ENCODE measurements around the gene THEMIS.
"Not testable (repeated sequence)": the region's sequence is repeated elsewhere in the genome, so short reads cannot be mapped to it uniquely, and the experiment has no call there.

THEMIS gene

DNA sequence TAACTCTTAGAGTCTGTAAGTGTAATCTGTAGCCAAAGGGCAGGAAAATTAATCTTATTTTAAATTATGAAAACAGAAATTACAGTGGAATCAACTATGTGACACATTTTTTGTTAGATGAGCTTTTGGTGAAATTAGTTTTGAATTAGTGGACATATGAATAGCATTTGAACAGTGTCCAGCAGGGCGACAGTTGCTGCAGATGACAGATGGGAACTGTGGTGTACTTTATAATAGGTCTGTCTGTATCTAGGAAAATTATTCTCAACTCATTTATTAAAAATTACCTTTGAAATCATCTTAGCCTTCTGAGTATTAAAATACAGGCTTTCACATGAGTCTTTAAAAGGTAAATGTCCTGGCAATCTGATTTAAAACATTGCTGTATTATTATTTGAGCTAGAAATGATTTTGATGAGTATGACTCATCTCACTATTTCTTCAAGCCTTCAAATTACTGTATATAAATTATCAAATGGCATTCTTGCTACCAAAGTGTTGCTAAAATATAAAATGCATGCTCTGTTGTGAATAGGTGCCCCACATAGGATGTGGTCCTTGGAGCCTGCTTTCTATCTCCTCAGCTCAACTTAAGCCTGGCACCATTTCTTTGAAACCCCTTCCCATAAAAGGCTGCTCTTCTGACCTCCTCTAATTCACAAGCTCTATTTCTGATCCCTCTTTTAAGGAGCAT is 173.5 kb downstream of the THEMIS start:
- Mint-ChIP-seq H3K27ac (no peak overlapping the region), H3K27me3 (no peaks in the 10 kb centered on the region), H3K4me1 (peaks cover 38% of the 10 kb centered on the region), H3K36me3 (ENCODE audit: low read depth) (peaks cover 7% of the 10 kb centered on the region), H3K9me3 (no peaks in the 10 kb centered on the region), H3K4me3 (no peak overlapping the region)
- no peak for DNase-seq
- no peak for ATAC-seq

DNA sequence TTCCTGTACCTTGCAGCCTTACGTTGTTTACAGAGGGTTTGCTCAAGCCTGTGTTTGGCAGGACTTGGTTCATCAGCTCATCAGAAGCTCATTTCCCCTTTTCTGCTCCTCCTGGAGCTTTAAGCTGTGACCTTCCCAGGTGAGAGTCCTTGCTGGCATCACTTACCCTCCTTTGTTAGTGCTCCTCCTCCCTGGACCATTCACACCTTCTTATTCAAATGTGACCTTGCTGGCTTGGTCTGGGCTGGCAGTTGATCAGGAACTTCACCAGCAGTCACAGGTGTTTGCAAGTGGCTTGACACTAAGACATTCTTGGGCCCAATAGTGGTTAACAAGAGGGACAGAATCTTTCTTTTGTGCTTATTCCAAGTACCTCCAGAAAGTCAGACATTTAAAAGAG is 175.0 kb downstream of the THEMIS start:
- no peaks in the 10 kb centered on the region for H3K27me3 Mint-ChIP-seq
- ATAC-seq: no peak
- DNase-seq: no peak
- H3K36me3 Mint-ChIP-seq (ENCODE audit: low read depth): peaks cover 7% of the 10 kb centered on the region
- no peak overlapping the region for H3K27ac Mint-ChIP-seq
- no peaks in the 10 kb centered on the region for H3K9me3 Mint-ChIP-seq
- peaks cover 29% of the 10 kb centered on the region for H3K4me1 Mint-ChIP-seq
- H3K4me3 Mint-ChIP-seq: no peak overlapping the region

DNA sequence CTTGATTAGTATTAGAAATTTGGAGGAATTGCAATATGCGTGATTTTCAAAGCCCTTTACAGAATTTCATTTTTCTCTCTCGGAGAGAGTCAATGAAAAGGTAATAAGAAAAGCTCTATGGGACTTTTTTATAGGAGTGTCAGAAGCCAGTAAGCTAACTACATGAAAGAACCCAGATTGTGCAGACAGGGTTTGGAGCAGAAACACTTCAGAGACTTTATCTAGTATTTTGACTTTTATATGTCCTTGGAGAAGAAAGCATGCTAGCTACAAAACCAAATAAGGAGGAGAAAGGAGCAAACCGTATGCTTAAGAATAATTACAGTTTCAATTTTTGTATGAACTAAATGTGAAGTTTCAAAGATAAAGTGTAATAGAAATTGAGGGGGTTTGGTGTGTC is 182.2 kb downstream of the THEMIS start:
- DNase-seq (no peak), ATAC-seq (no peak)
- Mint-ChIP-seq H3K4me1 (peaks cover 13% of the 10 kb centered on the region), H3K36me3 (ENCODE audit: low read depth) (peaks cover 19% of the 10 kb centered on the region), H3K9me3 (no peaks in the 10 kb centered on the region), H3K4me3 (no peak overlapping the region), H3K27ac (no peak overlapping the region), H3K27me3 (no peaks in the 10 kb centered on the region)

DNA sequence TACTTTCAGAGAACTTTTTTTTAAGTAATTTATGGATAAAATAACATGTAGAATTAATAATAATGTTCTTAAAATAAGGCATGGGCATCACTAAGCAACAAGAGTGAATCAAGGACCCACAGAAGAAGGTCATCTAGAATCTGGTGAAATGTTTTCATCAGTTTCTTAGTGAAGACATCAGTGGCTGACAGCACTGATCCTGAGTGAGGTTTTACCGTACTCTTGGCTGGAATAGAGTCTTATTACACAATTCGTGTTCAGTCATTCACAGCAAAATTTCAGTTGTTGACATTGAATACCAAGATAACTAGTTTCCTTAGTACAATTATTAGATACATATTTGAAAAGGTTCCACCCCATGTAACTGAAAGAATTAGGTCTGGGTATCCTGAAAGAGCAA is 183.5 kb downstream of the THEMIS start:
- H3K27ac Mint-ChIP-seq: no peak overlapping the region
- no peak for ATAC-seq
- no peak for DNase-seq
- H3K4me3 Mint-ChIP-seq: no peak overlapping the region
- H3K36me3 Mint-ChIP-seq (ENCODE audit: low read depth): peaks cover 27% of the 10 kb centered on the region
- H3K4me1 Mint-ChIP-seq: peaks cover 8% of the 10 kb centered on the region
- H3K27me3 Mint-ChIP-seq: no peaks in the 10 kb centered on the region
- no peaks in the 10 kb centered on the region for H3K9me3 Mint-ChIP-seq

DNA sequence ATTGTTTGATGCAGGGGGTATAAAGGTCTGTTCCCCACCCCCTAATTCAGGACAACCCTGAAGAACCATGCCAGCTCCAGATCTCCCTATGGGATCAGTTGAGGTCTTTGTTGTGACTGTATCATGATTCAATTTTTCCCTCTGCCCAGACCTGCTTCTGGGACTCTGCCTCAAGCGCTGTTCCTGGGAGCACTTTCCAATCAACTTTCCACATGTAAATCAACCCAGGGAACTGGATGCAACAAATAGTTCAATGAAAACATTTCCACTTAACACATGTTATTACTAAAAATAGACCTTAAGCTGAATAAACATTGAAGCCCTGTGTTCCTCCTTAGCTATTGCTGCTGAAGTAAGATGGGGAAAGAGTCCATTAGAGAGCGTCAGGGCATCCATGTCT is 184.4 kb downstream of the THEMIS start:
- Mint-ChIP-seq H3K4me3 (no peak overlapping the region), H3K27me3 (no peaks in the 10 kb centered on the region), H3K9me3 (no peaks in the 10 kb centered on the region), H3K4me1 (peaks cover 8% of the 10 kb centered on the region), H3K27ac (no peak overlapping the region), H3K36me3 (ENCODE audit: low read depth) (peaks cover 28% of the 10 kb centered on the region)
- no peak for DNase-seq
- ATAC-seq: no peak

DNA sequence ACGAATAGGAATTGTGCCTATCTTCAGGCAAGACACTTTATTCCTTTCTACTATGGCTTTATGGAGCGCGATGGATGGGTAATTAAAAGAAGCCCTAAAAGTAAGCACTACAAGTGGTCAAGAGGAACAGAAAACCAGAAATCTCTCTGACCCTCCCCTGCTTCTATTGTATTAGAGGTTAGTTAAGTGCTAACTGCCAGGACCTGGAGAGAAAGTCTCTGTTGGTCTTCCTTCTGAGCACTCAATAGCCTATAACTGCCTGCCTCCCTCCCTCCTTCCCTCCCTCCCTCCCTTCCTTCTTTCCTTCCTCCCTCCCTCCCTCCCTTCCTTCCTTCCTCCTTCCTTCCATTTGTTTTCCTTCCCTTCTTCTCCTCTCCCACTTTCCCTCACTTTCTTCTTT is 190.2 kb downstream of the THEMIS start:
- ATAC-seq: no peak
- H3K27me3 Mint-ChIP-seq: no peaks in the 10 kb centered on the region
- peaks cover 50% of the 10 kb centered on the region for H3K36me3 Mint-ChIP-seq (ENCODE audit: low read depth)
- H3K4me3 Mint-ChIP-seq: no peak overlapping the region
- peaks cover 2% of the 10 kb centered on the region for H3K4me1 Mint-ChIP-seq
- H3K9me3 Mint-ChIP-seq: peaks cover 13% of the 10 kb centered on the region
- H3K27ac Mint-ChIP-seq: no peak overlapping the region
- no peak for DNase-seq

DNA sequence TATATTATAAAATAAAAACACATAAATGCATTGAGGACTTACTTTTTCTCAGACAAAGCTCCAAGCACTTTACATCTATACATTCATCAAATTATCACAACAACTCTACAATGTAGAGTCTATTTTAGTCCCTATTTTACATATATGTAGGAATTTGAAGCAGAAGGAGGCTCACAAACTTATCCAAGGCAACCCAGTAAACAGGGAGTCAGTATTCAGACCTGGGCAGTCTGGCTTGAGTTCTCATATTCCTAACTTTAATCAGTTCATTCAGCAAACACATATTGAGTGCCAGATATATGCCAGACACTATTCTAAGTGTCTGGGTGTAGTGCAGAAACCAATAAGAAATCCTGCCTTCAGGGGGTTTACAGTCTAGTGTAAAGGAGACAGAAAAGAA is 194.6 kb downstream of the THEMIS start:
- DNase-seq (no peak), ATAC-seq (no peak)
- no peaks in the 10 kb centered on the region for H3K27me3 Mint-ChIP-seq
- peaks cover 57% of the 10 kb centered on the region for H3K36me3 Mint-ChIP-seq (ENCODE audit: low read depth)
- no peaks in the 10 kb centered on the region for H3K4me1 Mint-ChIP-seq
- no peak overlapping the region for H3K4me3 Mint-ChIP-seq
- H3K9me3 Mint-ChIP-seq: peaks cover 20% of the 10 kb centered on the region
- H3K27ac Mint-ChIP-seq: no peak overlapping the region

DNA sequence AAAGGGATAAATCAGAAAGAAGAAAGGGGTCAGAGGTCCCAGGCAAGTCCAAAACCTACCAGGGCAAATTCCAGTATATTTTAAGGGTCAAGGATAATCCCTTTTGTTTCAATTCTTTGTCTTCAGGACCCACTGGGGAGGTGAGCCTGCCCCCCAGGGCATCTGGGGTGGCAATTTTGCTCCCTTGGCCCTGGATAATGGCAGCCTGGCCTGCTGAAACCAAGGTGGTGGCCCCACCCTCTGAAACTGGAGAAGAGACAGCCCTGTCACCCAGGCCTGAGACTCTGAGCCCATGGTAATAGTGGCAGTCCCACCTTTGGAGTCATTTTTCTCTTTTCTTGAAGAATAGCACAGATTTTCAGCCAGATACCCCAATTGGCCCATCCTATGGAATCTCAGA is 205.8 kb downstream of the THEMIS start:
- ATAC-seq: no peak
- peaks cover 32% of the 10 kb centered on the region for H3K36me3 Mint-ChIP-seq (ENCODE audit: low read depth)
- H3K4me1 Mint-ChIP-seq: no peaks in the 10 kb centered on the region
- H3K27ac Mint-ChIP-seq: no peak overlapping the region
- H3K4me3 Mint-ChIP-seq: no peak overlapping the region
- no peaks in the 10 kb centered on the region for H3K9me3 Mint-ChIP-seq
- DNase-seq: no peak
- no peaks in the 10 kb centered on the region for H3K27me3 Mint-ChIP-seq

DNA sequence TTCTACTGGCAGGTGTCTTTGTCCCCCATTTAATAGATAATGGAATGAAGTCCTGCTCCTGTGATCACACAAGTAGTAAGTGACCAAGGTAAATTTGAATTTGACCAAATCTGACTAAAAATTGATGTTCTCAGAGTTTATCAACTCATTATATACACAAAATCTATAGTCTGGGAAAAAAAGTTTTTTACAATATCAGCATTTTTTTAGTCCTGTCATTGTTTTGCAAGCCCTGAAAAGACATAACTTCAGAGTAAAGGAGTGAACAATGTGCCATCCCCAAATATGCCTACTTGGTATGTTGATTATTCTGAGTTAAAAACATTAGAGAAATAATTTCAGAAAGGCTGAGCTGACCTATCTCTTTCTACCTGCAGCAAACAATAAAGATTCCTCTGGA is 209.7 kb downstream of the THEMIS start:
- no peaks in the 10 kb centered on the region for H3K27me3 Mint-ChIP-seq
- peaks cover 37% of the 10 kb centered on the region for H3K36me3 Mint-ChIP-seq (ENCODE audit: low read depth)

DNA sequence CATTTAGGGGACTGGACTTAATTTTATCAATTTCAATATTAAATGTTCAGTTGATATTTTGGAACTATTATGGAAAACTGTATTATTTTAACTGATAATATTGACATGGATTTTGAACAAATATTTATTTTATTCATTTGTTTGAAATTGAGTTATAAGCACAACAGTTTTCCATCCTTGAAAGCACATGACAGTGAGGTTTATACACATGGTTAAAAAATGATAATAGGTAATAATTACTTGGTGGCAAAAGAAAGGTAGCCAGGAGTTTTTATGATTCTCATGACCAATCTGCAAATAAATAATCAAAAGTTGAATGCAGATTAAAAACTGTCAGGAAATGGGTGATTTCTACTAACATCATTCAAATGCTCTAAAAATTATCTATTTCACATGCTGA is 210.3 kb downstream of the THEMIS start:
- Mint-ChIP-seq H3K27ac (no peak overlapping the region), H3K4me3 (no peak overlapping the region), H3K27me3 (no peaks in the 10 kb centered on the region)

More for the DNA sequence above, 209.7 kb downstream of the THEMIS start:
- Mint-ChIP-seq H3K4me1 (no peaks in the 10 kb centered on the region), H3K9me3 (peaks cover 17% of the 10 kb centered on the region), H3K4me3 (no peak overlapping the region), H3K27ac (no peak overlapping the region)
- DNase-seq (no peak), ATAC-seq (no peak)

DNA sequence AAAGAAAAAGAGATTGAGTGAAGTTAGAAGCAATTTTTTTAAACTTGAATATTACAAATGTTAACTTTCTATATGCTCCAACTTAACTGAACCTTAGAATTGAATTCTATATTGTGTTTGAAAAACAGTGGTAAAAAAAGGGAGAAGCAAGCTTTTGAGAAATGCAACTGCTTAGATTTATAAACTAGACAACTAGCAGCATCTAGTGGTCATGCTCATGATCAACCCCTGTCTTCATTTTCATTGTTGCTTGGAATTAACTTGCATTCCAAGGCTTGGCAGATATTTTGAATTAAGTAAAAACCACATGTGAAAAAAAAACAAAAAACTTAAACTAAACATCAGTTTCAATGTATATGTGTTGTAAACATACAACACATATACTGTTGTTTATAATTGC is 210.8 kb downstream of the THEMIS start:
- H3K36me3 Mint-ChIP-seq (ENCODE audit: low read depth): peaks cover 32% of the 10 kb centered on the region
- ATAC-seq (no peak), DNase-seq (no peak)
- H3K4me3 Mint-ChIP-seq: no peak overlapping the region
- peaks cover 27% of the 10 kb centered on the region for H3K9me3 Mint-ChIP-seq
- H3K27ac Mint-ChIP-seq: no peak overlapping the region
- H3K27me3 Mint-ChIP-seq: no peaks in the 10 kb centered on the region
- no peaks in the 10 kb centered on the region for H3K4me1 Mint-ChIP-seq

More for the DNA sequence above, 210.3 kb downstream of the THEMIS start:
- H3K36me3 Mint-ChIP-seq (ENCODE audit: low read depth): peaks cover 34% of the 10 kb centered on the region
- no peak for ATAC-seq
- DNase-seq: no peak
- no peaks in the 10 kb centered on the region for H3K4me1 Mint-ChIP-seq
- H3K9me3 Mint-ChIP-seq: peaks cover 23% of the 10 kb centered on the region

DNA sequence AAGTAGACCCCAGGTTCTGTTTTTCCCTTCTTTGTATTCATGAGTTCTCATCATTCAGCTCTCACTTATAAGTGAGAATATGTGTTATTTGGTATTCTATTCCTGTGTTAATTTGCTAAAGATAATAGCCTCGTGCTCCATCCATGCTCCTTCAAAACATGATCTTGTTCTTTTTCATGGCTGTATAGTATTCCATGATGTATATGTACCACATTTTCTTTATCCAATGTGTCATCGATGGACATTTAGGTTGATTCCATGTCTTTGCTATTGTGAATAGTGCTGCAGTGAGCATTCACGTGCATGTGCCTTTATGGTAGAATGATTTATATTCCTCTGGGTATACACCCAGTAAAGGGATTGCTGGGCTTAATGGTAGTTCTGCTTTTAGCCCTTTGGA is 213.4 kb downstream of the THEMIS start:
- Mint-ChIP-seq H3K9me3 (peaks cover 41% of the 10 kb centered on the region), H3K36me3 (ENCODE audit: low read depth) (peaks cover 24% of the 10 kb centered on the region)
- not testable (repeated sequence) for H3K27me3 Mint-ChIP-seq, H3K4me3 Mint-ChIP-seq, H3K4me1 Mint-ChIP-seq, DNase-seq, ATAC-seq, H3K27ac Mint-ChIP-seq

DNA sequence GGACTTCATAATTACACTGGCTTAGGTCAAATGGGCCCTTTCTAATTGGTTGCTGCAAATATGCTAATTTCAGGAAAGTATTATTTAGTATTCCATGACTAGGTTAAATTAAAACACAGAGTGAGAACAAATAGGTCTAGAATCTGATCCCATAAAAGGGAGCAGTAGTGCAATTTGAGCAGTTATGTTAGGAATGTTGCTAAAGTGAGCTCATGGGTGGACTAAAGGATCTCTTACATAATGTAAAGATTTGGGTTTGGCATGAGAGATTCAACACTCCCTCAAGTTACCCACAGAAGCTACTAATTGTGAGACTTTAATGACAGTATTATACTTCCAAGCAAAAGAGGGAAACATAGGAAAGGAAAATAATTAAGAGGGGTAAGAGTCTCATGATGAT is 214.8 kb downstream of the THEMIS start:
- H3K9me3 Mint-ChIP-seq: peaks cover 43% of the 10 kb centered on the region
- H3K36me3 Mint-ChIP-seq (ENCODE audit: low read depth): peaks cover 21% of the 10 kb centered on the region
- no peaks in the 10 kb centered on the region for H3K27me3 Mint-ChIP-seq
- DNase-seq (no peak), ATAC-seq (no peak)
- H3K27ac Mint-ChIP-seq: no peak overlapping the region
- no peaks in the 10 kb centered on the region for H3K4me1 Mint-ChIP-seq
- H3K4me3 Mint-ChIP-seq: no peak overlapping the region

DNA sequence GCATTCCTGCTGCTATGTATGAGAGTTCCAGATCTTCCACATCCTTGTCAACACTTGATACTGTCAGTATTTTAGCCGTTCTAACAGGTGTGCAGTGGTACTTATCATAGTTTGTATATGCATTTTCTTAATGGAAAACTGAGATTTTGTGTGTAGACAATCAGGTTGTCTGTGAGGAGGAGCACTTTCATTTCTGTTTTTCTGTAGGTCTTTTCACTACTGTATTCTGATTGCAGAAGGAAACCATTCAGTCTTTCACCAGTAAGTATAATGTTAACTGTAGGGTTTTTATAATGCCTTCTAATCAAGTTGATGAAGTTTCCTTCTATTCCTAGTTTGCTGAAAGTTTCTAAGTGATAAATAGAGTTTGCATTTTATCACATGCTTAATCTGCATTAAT is 216.4 kb downstream of the THEMIS start:
- Mint-ChIP-seq H3K4me3 (no peak overlapping the region), H3K9me3 (peaks cover 57% of the 10 kb centered on the region)

More for the DNA sequence above, 216.4 kb downstream of the THEMIS start:
- Mint-ChIP-seq H3K27ac (no peak overlapping the region), H3K36me3 (ENCODE audit: low read depth) (peaks cover 16% of the 10 kb centered on the region), H3K4me1 (no peaks in the 10 kb centered on the region), H3K27me3 (no peaks in the 10 kb centered on the region)
- ATAC-seq: no peak
- DNase-seq: no peak
